ENCODE measurements around the gene SYT1. TPM values are rescaled to one million over a fixed set of nuclear protein-coding genes. Genes with fewer than 3 reads are reported as not detected.

The SYT1 gene
- total RNA-seq, 2 experiments from 2014 or later = not detected

DNA sequence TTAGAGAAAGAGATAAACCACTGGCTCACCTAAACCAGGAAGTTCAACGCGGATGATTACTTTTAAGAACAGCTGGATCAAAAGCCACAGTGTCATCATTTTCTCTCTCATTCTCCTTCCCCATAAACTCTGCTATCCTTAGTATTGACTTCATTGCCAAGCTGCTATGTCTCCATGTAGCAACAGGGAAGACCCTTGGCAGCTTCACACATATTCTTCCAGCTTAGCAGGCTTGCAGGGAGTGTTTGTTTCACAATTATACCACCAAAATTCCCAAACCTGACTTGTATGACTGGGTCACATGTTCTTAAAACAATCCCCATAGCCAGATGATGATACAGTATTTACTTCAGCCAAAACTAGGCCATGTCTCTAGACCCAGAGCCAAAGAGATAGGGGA, 590.7 kb downstream of the SYT1 start:
- Histone ChIP-seq H3K4me3 (ENCODE audit: low read depth, low read length, poor library complexity, severe bottlenecking) (no peak overlapping the region), H4K20me1 (ENCODE audit: insufficient read depth, low read length) (no peaks in the 10 kb centered on the region), H2AFZ (ENCODE audit: low read length) (no peak overlapping the region), H3K9me3 (ENCODE audit: low read length) (0 out of 2 replicates have a peak, but pooled peaks cover 5% of the 10 kb centered on the region), H3K27ac (ENCODE audit: low read depth, low read length, poor library complexity, severe bottlenecking) (no peak overlapping the region), H3K36me3 (ENCODE audit: insufficient read depth, low read length) (no peaks in the 10 kb centered on the region), H3K4me1 (ENCODE audit: insufficient read depth, low read length, poor library complexity, severe bottlenecking) (no peaks in the 10 kb centered on the region), H3K9me2 (ENCODE audit: insufficient read depth, low read length) (no peaks in the 10 kb centered on the region), H3K79me2 (ENCODE audit: insufficient read depth, low read depth, low read length) (no peaks in the 10 kb centered on the region), H3K4me2 (ENCODE audit: low read length) (no peak overlapping the region)
- intact Hi-C loops (cut with micrococcal nuclease; ENCODE audit: unreplicated experiment) = no loop called here
- no peak for DNase-seq (ENCODE audit: low spot score)
- POLR2A ChIA-PET = no interaction called here
- TF ChIP-seq EZH2phosphoT487 (IDR thresholded peaks at IDR 0.05; ENCODE audit: borderline replicate concordance, low read depth, low read length) = no peak
- TF ChIP-seq, protein P1, sequence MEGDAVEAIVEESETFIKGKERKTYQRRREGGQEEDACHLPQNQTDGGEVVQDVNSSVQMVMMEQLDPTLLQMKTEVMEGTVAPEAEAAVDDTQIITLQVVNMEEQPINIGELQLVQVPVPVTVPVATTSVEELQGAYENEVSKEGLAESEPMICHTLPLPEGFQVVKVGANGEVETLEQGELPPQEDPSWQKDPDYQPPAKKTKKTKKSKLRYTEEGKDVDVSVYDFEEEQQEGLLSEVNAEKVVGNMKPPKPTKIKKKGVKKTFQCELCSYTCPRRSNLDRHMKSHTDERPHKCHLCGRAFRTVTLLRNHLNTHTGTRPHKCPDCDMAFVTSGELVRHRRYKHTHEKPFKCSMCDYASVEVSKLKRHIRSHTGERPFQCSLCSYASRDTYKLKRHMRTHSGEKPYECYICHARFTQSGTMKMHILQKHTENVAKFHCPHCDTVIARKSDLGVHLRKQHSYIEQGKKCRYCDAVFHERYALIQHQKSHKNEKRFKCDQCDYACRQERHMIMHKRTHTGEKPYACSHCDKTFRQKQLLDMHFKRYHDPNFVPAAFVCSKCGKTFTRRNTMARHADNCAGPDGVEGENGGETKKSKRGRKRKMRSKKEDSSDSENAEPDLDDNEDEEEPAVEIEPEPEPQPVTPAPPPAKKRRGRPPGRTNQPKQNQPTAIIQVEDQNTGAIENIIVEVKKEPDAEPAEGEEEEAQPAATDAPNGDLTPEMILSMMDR (conservative IDR thresholded peaks at IDR 0.05; ENCODE audit: low read length) = no peak
- BruUV-seq (replicated peaks) = no TSS peak
- CTCF ChIA-PET (ENCODE audit: unreplicated experiment) = no interaction called here

DNA sequence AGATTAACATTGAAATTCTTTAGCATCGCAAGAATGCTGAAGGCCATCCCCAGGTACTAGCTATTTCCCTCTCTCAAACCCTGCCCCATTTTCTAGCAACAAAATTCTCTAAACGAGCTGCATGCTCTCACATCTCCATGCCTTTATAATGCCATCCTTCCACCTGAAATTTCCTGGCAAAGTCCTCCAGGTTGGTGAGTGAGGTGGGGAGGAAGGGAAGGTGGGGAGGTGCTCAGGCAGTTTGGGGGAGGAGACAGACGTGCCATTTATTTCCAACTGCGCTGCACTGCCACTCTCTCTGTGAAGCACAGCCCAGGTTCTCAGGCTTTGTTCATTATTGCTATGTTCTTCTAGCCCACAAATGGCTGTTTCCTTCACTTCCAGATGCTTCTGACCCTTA, 617.7 kb downstream of the SYT1 start:
- Histone ChIP-seq H4K20me1 (ENCODE audit: insufficient read depth, low read length) (no peaks in the 10 kb centered on the region), H3K9me3 (ENCODE audit: low read length) (no peaks in the 10 kb centered on the region), H3K4me1 (ENCODE audit: insufficient read depth, low read length, poor library complexity, severe bottlenecking) (no peaks in the 10 kb centered on the region), H3K79me2 (ENCODE audit: insufficient read depth, low read depth, low read length) (no peaks in the 10 kb centered on the region), H3K27ac (ENCODE audit: low read depth, low read length, poor library complexity, severe bottlenecking) (no peak overlapping the region), H3K36me3 (ENCODE audit: insufficient read depth, low read length) (no peaks in the 10 kb centered on the region), H3K9me2 (ENCODE audit: insufficient read depth, low read length) (no peaks in the 10 kb centered on the region), H3K4me2 (ENCODE audit: low read length) (no peak overlapping the region), H3K4me3 (ENCODE audit: low read depth, low read length, poor library complexity, severe bottlenecking) (no peak overlapping the region), H2AFZ (ENCODE audit: low read length) (no peak overlapping the region)
- intact Hi-C loops (cut with micrococcal nuclease; ENCODE audit: unreplicated experiment) = no loop called here
- no peak for TF ChIP-seq EZH2phosphoT487 (IDR thresholded peaks at IDR 0.05; ENCODE audit: borderline replicate concordance, low read depth, low read length)
- TF ChIP-seq, protein P1 (conservative IDR thresholded peaks at IDR 0.05; ENCODE audit: low read length) = no peak
- ChIA-PET CTCF (ENCODE audit: unreplicated experiment) (no interaction called here), POLR2A (no interaction called here)
- DNase-seq (ENCODE audit: low spot score) = no peak
- no TSS peak for BruUV-seq (replicated peaks)

DNA sequence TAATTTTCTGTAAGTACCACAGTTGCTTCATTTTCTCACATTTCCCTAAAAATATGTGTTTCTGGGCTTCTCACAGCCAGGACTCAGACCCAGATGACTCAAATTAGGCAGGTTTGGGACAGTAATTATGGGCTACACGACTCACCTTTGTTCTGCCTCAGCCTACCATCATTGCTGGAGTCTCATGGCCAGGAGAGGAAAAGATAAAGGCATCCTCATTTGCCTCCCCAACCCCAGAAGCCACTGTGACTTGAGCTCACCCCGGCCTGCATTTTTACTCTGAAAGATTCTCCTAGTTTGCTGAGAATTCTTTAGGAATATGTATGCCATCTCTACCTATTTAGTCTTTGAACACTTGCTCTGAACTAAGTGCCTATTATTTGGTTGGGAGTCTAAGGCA, 618.3 kb downstream of the SYT1 start:
- BruUV-seq (replicated peaks) = no TSS peak
- intact Hi-C loops (cut with micrococcal nuclease; ENCODE audit: unreplicated experiment) = no loop called here
- Histone ChIP-seq H3K27ac (ENCODE audit: low read depth, low read length, poor library complexity, severe bottlenecking) (no peak overlapping the region), H3K4me1 (ENCODE audit: insufficient read depth, low read length, poor library complexity, severe bottlenecking) (no peaks in the 10 kb centered on the region), H3K36me3 (ENCODE audit: insufficient read depth, low read length) (no peaks in the 10 kb centered on the region), H3K4me2 (ENCODE audit: low read length) (no peak overlapping the region), H4K20me1 (ENCODE audit: insufficient read depth, low read length) (no peaks in the 10 kb centered on the region), H2AFZ (ENCODE audit: low read length) (no peak overlapping the region), H3K9me3 (ENCODE audit: low read length) (no peaks in the 10 kb centered on the region), H3K9me2 (ENCODE audit: insufficient read depth, low read length) (no peaks in the 10 kb centered on the region), H3K79me2 (ENCODE audit: insufficient read depth, low read depth, low read length) (no peaks in the 10 kb centered on the region), H3K4me3 (ENCODE audit: low read depth, low read length, poor library complexity, severe bottlenecking) (no peak overlapping the region)
- no peak for DNase-seq (ENCODE audit: low spot score)
- ChIA-PET POLR2A (no interaction called here), CTCF (ENCODE audit: unreplicated experiment) (no interaction called here)
- no peak for TF ChIP-seq EZH2phosphoT487 (IDR thresholded peaks at IDR 0.05; ENCODE audit: borderline replicate concordance, low read depth, low read length)
- TF ChIP-seq, protein P1 (conservative IDR thresholded peaks at IDR 0.05; ENCODE audit: low read length) = no peak

Data from OCI-LY7 (cell line).